ENCODE results near the gene PRKCE. TPM values are rescaled to one million over a fixed set of nuclear protein-coding genes. Genes with fewer than 3 reads are reported as not detected.

The PRKCE gene
- total RNA-seq, 3 donors from 2014 or later (not counting 1 experiment from before 2014, with no cell fraction given): 35.2 to 42.1 (median 38.6) TPM

DNA sequence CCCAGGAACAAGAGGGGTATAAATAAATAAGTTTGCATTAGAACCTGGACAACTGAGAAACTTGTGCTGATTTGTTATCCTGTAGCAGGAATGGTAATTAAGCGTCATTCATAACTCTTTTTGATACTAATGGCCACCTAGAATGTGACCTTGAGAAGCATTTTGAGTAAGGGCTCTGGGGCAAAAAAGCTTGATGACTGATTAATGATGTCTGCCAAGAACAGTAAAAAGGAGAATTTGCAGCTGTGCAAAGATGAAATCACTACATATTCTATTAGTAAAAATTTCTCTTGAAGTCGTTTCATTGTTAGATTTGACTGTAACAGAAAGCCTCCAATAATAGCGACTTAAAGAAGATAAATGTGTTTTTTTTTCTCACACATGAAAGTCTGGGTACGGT lies 157.7 kb downstream of the PRKCE start:
- Mint-ChIP-seq H3K27me3 (ENCODE audit: low read depth in 2 of 2) (no peaks in the 10 kb centered on the region), H3K4me1 (no peaks in the 10 kb centered on the region), H3K27ac (no peak overlapping the region), H3K9me3 (no peaks in the 10 kb centered on the region), H3K4me3 (no peak overlapping the region), H3K36me3 (no peaks in the 10 kb centered on the region)
- DNase-seq (no peak), ATAC-seq (no peak)
- Histone ChIP-seq H3K4me3 (ENCODE audit: low read length) (no peak overlapping the region), H3K36me3 (ENCODE audit: control insufficient read depth, insufficient read depth, low read length) (no peaks in the 10 kb centered on the region), H3K27ac (ENCODE audit: low read length) (no peak overlapping the region), H3K9me3 (ENCODE audit: control insufficient read depth, insufficient read depth, low read length) (no peaks in the 10 kb centered on the region), H3K4me1 (ENCODE audit: control insufficient read depth, insufficient read depth, low read length) (no peaks in the 10 kb centered on the region), H3K27me3 (ENCODE audit: control insufficient read depth, insufficient read depth, low read length) (no peaks in the 10 kb centered on the region)
- intact Hi-C loops (cut with micrococcal nuclease): no loop called here
- WGBS (ENCODE audit: insufficient coverage): 94% methylated on average over 3 of the region's 4 CpGs
- TF ChIP-seq, protein P1, sequence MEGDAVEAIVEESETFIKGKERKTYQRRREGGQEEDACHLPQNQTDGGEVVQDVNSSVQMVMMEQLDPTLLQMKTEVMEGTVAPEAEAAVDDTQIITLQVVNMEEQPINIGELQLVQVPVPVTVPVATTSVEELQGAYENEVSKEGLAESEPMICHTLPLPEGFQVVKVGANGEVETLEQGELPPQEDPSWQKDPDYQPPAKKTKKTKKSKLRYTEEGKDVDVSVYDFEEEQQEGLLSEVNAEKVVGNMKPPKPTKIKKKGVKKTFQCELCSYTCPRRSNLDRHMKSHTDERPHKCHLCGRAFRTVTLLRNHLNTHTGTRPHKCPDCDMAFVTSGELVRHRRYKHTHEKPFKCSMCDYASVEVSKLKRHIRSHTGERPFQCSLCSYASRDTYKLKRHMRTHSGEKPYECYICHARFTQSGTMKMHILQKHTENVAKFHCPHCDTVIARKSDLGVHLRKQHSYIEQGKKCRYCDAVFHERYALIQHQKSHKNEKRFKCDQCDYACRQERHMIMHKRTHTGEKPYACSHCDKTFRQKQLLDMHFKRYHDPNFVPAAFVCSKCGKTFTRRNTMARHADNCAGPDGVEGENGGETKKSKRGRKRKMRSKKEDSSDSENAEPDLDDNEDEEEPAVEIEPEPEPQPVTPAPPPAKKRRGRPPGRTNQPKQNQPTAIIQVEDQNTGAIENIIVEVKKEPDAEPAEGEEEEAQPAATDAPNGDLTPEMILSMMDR (IDR thresholded peaks at IDR 0.05): no peak

DNA sequence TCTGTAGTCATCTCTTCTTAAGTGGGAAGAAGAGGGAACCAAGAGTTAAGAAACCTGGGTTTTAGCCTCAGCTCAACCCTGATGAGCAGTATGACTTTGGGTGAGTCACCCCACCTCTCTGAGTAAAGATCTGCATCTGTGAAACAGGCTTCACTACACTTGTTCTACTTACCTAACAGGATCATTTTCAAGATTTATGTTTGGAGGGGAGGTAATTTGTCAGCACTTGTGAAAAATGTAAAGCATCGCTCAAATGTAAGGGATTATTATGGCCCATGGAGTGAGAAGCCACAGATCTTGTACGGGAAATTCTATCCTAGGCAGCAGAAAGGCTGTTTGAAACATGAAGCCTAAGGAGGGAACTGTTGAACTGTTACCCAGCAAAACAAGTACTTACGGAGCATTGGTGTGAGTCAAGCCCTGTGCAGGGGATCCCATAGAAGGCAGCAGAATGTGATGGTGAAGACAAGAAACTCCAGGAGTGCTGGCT lies 160.6 kb downstream of the PRKCE start:
- WGBS (ENCODE audit: insufficient coverage): 96% methylated on average over 3 of the region's 3 CpGs
- Mint-ChIP-seq H3K27me3 (ENCODE audit: low read depth in 2 of 2) (no peaks in the 10 kb centered on the region), H3K27ac (no peak overlapping the region), H3K4me1 (no peaks in the 10 kb centered on the region), H3K9me3 (no peaks in the 10 kb centered on the region), H3K4me3 (no peak overlapping the region), H3K36me3 (no peaks in the 10 kb centered on the region)
- DNase-seq: no peak
- H3K27ac ChIP-seq (ENCODE audit: low read length): no peak overlapping the region
- no peaks in the 10 kb centered on the region for H3K27me3 ChIP-seq (ENCODE audit: control insufficient read depth, insufficient read depth, low read length)
- no peaks in the 10 kb centered on the region for H3K9me3 ChIP-seq (ENCODE audit: control insufficient read depth, insufficient read depth, low read length)
- no peaks in the 10 kb centered on the region for H3K4me1 ChIP-seq (ENCODE audit: control insufficient read depth, insufficient read depth, low read length)
- no peaks in the 10 kb centered on the region for H3K36me3 ChIP-seq (ENCODE audit: control insufficient read depth, insufficient read depth, low read length)
- ATAC-seq: no peak
- no peak overlapping the region for H3K4me3 ChIP-seq (ENCODE audit: low read length)
- intact Hi-C loops (cut with micrococcal nuclease): no loop called here
- TF ChIP-seq, protein P1 (IDR thresholded peaks at IDR 0.05): no peak

DNA sequence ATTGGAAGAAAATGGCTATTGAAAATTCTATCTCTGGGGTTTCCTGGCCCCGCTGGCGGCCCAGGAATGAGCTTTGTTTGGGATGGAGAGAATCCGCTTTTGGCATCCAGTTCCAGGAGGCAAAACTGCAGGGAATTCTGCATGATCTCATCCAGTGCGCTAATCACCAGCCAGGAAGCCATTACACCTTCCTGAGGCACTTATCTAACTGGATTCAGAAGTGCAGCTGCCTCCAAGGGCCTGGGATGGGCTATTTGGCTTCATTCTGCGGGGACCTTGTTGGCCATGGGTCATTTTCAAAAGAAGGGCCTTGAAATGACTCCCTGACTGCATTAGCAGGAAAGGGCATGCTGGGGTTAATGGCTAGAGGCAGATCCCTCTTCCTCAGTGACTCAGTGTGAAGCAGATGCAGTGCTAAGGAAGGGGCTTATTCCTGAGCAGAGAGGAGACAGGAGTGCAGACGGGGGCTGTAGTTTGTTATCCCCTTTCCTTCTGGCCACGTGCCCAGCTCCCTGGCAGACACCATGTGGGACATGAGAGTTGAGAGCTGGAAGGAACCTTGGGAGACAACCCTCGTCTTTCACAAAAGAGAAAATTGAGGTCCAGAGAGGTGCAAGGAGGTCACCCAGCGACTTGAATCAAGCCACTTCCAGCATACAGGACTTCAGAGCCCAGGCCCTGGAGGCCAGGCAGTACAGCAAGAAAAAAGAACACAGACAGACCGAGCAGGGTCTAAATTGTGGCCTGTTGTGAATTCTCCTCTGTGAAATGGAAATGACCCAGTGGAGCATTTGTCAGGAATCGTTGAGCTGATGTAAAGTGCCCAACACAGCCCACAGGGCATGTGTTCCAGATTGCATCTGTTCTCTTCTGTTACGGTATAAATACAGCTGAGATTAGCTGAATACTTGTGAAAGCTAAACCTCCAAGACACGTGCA lies 161.8 kb downstream of the PRKCE start:
- TF ChIP-seq, protein P1 (IDR thresholded peaks at IDR 0.05): no peak
- Mint-ChIP-seq H3K27ac (no peak overlapping the region), H3K27me3 (ENCODE audit: low read depth in 2 of 2) (no peaks in the 10 kb centered on the region), H3K4me1 (no peaks in the 10 kb centered on the region), H3K9me3 (no peaks in the 10 kb centered on the region), H3K36me3 (no peaks in the 10 kb centered on the region), H3K4me3 (no peak overlapping the region)
- no peak overlapping the region for H3K4me3 ChIP-seq (ENCODE audit: low read length)
- no peak overlapping the region for H3K27ac ChIP-seq (ENCODE audit: low read length)
- 94% methylated on average over 13 of the region's 13 CpGs for WGBS (ENCODE audit: insufficient coverage)
- DNase-seq (no peak), ATAC-seq (no peak)
- no peaks in the 10 kb centered on the region for H3K27me3 ChIP-seq (ENCODE audit: control insufficient read depth, insufficient read depth, low read length)
- H3K4me1 ChIP-seq (ENCODE audit: control insufficient read depth, insufficient read depth, low read length): no peaks in the 10 kb centered on the region
- no peaks in the 10 kb centered on the region for H3K36me3 ChIP-seq (ENCODE audit: control insufficient read depth, insufficient read depth, low read length)
- no peaks in the 10 kb centered on the region for H3K9me3 ChIP-seq (ENCODE audit: control insufficient read depth, insufficient read depth, low read length)
- intact Hi-C loops (cut with micrococcal nuclease): no loop called here
